WTC11 (cell line): Measurements from ENCODE around the gene ERC2.

ENCODE experiments used
- ETV6 ChIP-seq: sonication (generic); formaldehyde crosslinking; IDR thresholded peaks from 2 replicates; pipeline ENCODE4 v1.8.1; 2022; ENCODE audit warnings: mild to moderate bottlenecking, missing genetic modification reagents
- TF ChIP-seq, protein P1 (sequence below): sonication (generic); formaldehyde crosslinking; conservative IDR thresholded peaks from 2 replicates; pipeline ENCODE4 v1.8.1; 2022; ENCODE audit warnings: mild to moderate bottlenecking, missing genetic modification reagents

GRCh38 chr3:55946574-55947160, 521.6 kb downstream of the ERC2 start:
- TF ChIP-seq ETV6 (CRISPR knock-in tag) = no peak
- TF ChIP-seq, protein P1, sequence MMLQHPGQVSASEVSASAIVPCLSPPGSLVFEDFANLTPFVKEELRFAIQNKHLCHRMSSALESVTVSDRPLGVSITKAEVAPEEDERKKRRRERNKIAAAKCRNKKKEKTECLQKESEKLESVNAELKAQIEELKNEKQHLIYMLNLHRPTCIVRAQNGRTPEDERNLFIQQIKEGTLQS (CRISPR knock-in tag) = no peak
